HFF-Myc (cell line): ENCODE measurements around the gene EXOSC6.
"Not testable (repeated sequence)": the region's sequence is repeated elsewhere in the genome, so short reads cannot be mapped to it uniquely, and the experiment has no call there.

ENCODE experiments used
- DNase-seq: peaks from one replicate; pipeline ENCODE4 v3.0.0-alpha.2; 2011; ENCODE audit warnings: low read depth; ENCODE audit errors: extremely low read depth
- H3K4me3 ChIP-seq: replicated peaks from 2 replicates; pipeline ENCODE4 v1.5.1; 2011; ENCODE audit warnings: low read depth, mild to moderate bottlenecking, control low read depth, low read length
- CTCF ChIP-seq: IDR thresholded peaks from 2 replicates; pipeline ENCODE4 v1.5.1; 2012; ENCODE audit warnings: mild to moderate bottlenecking, low read depth, low read length, control low read depth; ENCODE audit errors: missing control alignments

EXOSC6 gene

GRCh38 chr16:70290949-70291519, 39.3 kb upstream of the EXOSC6 start:
- no peak for TF ChIP-seq CTCF
- no peak overlapping the region for H3K4me3 ChIP-seq
- DNase-seq, result no peak

- no peak for TF ChIP-seq CTCF
- H3K4me3 ChIP-seq, result peak within 1 kb of the TSS; percentile 74
- peak; percentile 100 for DNase-seq
Observed at GRCh38 chr16:70289229-70290094, 37.7 kb upstream of the EXOSC6 start, which contains the start of gene AARS1. AARS1 (minus strand) TSS chr16:70289506; CDS start chr16:70282763, 6,743 bp downstream.

GRCh38 chr16:70287304-70287971, 35.7 kb upstream of the EXOSC6 start:
- peak overlapping the region; percentile 74 for H3K4me3 ChIP-seq

GRCh38 chr16:70276392-70276791, 24.7 kb upstream of the EXOSC6 start:
- no peak for TF ChIP-seq CTCF
- no peak for DNase-seq

More at GRCh38 chr16:70287304-70287971, 35.7 kb upstream of the EXOSC6 start:
- DNase-seq, result not testable (repeated sequence)

GRCh38 chr16:70271696-70272095, 20.0 kb upstream of the EXOSC6 start:
- H3K4me3 ChIP-seq, result no peak overlapping the region
- no peak for TF ChIP-seq CTCF
- no peak for DNase-seq

More at GRCh38 chr16:70276392-70276791, 24.7 kb upstream of the EXOSC6 start:
- H3K4me3 ChIP-seq, result no peak overlapping the region

- no peak for TF ChIP-seq CTCF
- H3K4me3 ChIP-seq, result no peak overlapping the region
- DNase-seq, result no peak
Observed at GRCh38 chr16:70270176-70270575, 18.4 kb upstream of the EXOSC6 start.

GRCh38 chr16:70269471-70269870, 17.7 kb upstream of the EXOSC6 start:
- H3K4me3 ChIP-seq, result no peak overlapping the region
- no peak for TF ChIP-seq CTCF
- no peak for DNase-seq

GRCh38 chr16:70267922-70268321, 16.2 kb upstream of the EXOSC6 start:
- H3K4me3 ChIP-seq, DNase-seq: not testable (repeated sequence)
